ENCODE data around the gene PANX2. TPM values are rescaled to one million over a fixed set of nuclear protein-coding genes. Genes with fewer than 3 reads are reported as not detected.
A peak's percentile ranks its signal among the peaks of the same experiment; 100 is the strongest.
"Not testable (repeated sequence)": the region's sequence is repeated elsewhere in the genome, so short reads cannot be mapped to it uniquely, and the experiment has no call there.

PANX2 gene
- total RNA-seq, 2 donors from 2014 or later, result 0.67 to 1.7 TPM

GRCh38 chr22:50202130-50202666 is 31.7 kb downstream of the PANX2 start:
- peak overlapping the region in 1 of 2 donors; percentile 78 for H3K27ac ChIP-seq
- DNase-seq (ENCODE audit: low spot score), result no peak
- no peaks in the 10 kb centered on the region for H3K9me3 ChIP-seq
- H3K4me3 ChIP-seq, result peak overlapping the region; percentile 61 to 92
- H3K4me1 ChIP-seq, result peaks cover 0 to 36% of the 10 kb centered on the region in 2 donors
- peaks cover 20% of the 10 kb centered on the region for H3K36me3 ChIP-seq
- TF ChIP-seq, protein P1, sequence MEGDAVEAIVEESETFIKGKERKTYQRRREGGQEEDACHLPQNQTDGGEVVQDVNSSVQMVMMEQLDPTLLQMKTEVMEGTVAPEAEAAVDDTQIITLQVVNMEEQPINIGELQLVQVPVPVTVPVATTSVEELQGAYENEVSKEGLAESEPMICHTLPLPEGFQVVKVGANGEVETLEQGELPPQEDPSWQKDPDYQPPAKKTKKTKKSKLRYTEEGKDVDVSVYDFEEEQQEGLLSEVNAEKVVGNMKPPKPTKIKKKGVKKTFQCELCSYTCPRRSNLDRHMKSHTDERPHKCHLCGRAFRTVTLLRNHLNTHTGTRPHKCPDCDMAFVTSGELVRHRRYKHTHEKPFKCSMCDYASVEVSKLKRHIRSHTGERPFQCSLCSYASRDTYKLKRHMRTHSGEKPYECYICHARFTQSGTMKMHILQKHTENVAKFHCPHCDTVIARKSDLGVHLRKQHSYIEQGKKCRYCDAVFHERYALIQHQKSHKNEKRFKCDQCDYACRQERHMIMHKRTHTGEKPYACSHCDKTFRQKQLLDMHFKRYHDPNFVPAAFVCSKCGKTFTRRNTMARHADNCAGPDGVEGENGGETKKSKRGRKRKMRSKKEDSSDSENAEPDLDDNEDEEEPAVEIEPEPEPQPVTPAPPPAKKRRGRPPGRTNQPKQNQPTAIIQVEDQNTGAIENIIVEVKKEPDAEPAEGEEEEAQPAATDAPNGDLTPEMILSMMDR (IDR thresholded peaks at IDR 0.05), result no peak
- no peaks in the 10 kb centered on the region for H3K27me3 ChIP-seq

- H3K4me3 ChIP-seq, result no peak overlapping the region
- no peak for DNase-seq (ENCODE audit: low spot score)
- H3K27ac ChIP-seq, result no peak overlapping the region
- H3K36me3 ChIP-seq, result peaks cover 17% of the 10 kb centered on the region
- H3K4me1 ChIP-seq, result peaks cover 0 to 42% of the 10 kb centered on the region in 2 donors
- no peaks in the 10 kb centered on the region for H3K9me3 ChIP-seq
- TF ChIP-seq, protein P1 (IDR thresholded peaks at IDR 0.05), result no peak
- H3K27me3 ChIP-seq, result no peaks in the 10 kb centered on the region
Observed at GRCh38 chr22:50203288-50203687, 32.8 kb downstream of the PANX2 start.

DNA sequence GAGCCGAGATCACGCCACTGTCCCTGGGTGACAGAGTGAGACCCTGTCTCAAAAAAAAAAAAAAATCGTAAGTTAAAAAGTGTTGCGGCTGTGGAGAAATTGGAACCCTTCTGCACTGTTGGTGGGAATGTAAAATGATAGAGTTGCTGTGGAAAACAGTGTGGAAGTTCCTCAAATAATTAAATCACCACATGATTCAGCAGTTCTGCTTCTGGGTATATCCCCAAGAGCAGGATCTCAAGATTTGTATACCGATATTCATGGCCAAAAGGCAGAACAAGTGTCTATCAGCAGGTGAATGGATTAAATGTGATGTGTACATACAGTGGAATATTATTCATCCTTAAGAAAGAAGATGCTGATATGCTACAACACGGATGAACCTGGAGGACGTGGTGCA is 34.0 kb downstream of the PANX2 start:
- H3K36me3 ChIP-seq, result peaks cover 14% of the 10 kb centered on the region
- no peak overlapping the region for H3K4me3 ChIP-seq
- H3K27ac ChIP-seq, result no peak overlapping the region
- DNase-seq (ENCODE audit: low spot score), result no peak
- peaks cover 0 to 44% of the 10 kb centered on the region in 2 donors for H3K4me1 ChIP-seq
- H3K9me3 ChIP-seq, result no peaks in the 10 kb centered on the region
- TF ChIP-seq, protein P1 (IDR thresholded peaks at IDR 0.05), result no peak
- no peaks in the 10 kb centered on the region for H3K27me3 ChIP-seq

DNA sequence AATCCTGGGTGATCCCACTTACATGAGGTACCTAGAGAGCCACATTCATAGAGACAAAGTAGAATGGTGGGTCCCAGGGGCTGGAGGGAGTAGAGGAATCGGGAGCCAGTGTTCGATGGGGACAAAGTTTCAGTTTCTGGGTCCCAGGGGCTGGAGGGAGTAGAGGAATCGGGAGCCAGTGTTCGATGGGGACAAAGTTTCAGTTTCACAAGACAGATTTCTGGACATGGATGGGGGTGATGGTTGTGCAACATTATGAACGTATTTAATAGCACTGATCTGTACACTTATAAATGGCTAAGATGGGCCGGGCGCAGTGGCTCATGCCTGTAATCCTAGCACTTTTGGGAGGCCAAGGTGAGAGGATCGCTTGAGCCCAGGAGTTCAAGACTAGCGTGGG is 34.5 kb downstream of the PANX2 start:
- not testable (repeated sequence) for DNase-seq (ENCODE audit: low spot score)

DNA sequence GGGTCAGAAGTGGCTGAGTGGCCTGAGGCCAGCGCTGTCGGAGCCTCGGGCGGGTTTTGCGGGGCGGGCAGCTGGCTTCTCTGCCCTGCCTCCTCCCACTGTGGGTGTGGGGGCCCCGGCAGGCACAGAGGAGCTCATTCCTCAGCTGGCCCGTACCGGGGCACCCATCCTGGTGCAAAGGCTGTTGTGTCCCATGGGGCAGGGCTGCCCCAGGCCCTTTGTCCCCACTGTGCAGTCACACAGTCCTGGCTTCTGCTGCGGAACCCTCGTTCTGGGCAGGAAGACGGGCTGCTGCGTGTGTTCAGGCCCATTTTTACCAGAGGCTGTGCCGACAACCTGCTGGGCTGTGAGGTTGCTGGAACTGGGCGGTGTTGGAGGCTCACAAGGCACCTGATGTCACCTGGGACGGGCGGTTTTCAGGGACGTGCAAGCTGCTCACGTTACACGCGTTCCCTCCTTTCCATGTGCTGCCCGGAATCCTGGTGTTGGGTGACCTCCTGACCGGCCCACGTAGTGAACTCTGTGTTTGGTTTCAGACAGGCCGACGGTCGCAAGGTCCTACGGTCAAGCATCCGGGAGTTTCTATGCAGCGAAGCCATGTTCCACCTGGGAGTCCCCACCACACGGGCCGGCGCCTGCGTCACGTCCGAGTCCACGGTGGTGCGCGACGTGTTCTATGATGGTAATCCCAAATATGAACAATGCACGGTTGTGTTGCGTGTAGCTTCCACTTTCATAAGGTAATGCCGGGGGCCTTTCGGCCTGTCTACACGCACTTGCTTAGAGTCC is 35.4 kb downstream of the PANX2 start:
- TF ChIP-seq, protein P1 (IDR thresholded peaks at IDR 0.05), result no peak
- Histone ChIP-seq H3K9me3 (no peaks in the 10 kb centered on the region), H3K4me3 (no peak overlapping the region), H3K27me3 (no peaks in the 10 kb centered on the region), H3K4me1 (peaks cover 0 to 42% of the 10 kb centered on the region in 2 donors), H3K36me3 (peaks cover 21% of the 10 kb centered on the region), H3K27ac (peak overlapping the region; percentile 76 to 79)
- DNase-seq (ENCODE audit: low spot score), result no peak

More for the DNA sequence above, 34.5 kb downstream of the PANX2 start:
- H3K4me3 ChIP-seq, H3K27me3 ChIP-seq, H3K9me3 ChIP-seq, H3K27ac ChIP-seq: not testable (repeated sequence)
- H3K36me3 ChIP-seq, result peaks cover 14% of the 10 kb centered on the region
- H3K4me1 ChIP-seq, result peaks cover 0 to 43% of the 10 kb centered on the region in 2 donors

GRCh38 chr22:50206599-50206998 is 36.1 kb downstream of the PANX2 start:
- no peaks in the 10 kb centered on the region for H3K9me3 ChIP-seq

More at GRCh38 chr22:50206599-50206998, 36.1 kb downstream of the PANX2 start:
- DNase-seq (ENCODE audit: low spot score), result peak; percentile 87
- peaks cover 0 to 42% of the 10 kb centered on the region in 2 donors for H3K4me1 ChIP-seq
- no peaks in the 10 kb centered on the region for H3K27me3 ChIP-seq
- H3K36me3 ChIP-seq, result peaks cover 25% of the 10 kb centered on the region
- no peak overlapping the region for H3K4me3 ChIP-seq
- H3K27ac ChIP-seq, result peak overlapping the region; percentile 76 to 79
- TF ChIP-seq, protein P1 (IDR thresholded peaks at IDR 0.05), result peak in 1 of 2 donors; percentile 72

All from right atrium auricular region (tissue), 2 donors.